PC-9 (cell line): ENCODE results near the gene PXDN. TPM values are rescaled to one million over a fixed set of nuclear protein-coding genes. Genes with fewer than 3 reads are reported as not detected.

Experiments
- BruUV-seq: library from RNA; stranded (reverse); fragments of 400-500 nt; replicated peaks from 2 replicates; lab custom pipeline; 2021; lab: Mats Ljungman, UMichigan
- CTCF ChIA-PET: fragments of 300-600 bp; sonication (Branson Sonifier 250); formaldehyde crosslinking; loops from one replicate; lab custom pipeline; 2022; ENCODE audit warnings: antibody characterized with exemption; lab: Charles Lee
- POLR2A ChIA-PET: fragments of 300-600 bp; sonication (Branson Sonifier 250); formaldehyde crosslinking; loops from one replicate; lab custom pipeline; 2022; ENCODE audit warnings: antibody characterized with exemption; ENCODE audit not compliant: unreplicated experiment; lab: Charles Lee
- DNase-seq, 2 experiments: peaks; one replicate each; pipeline versions ENCODE4 v3.0.0 to v3.0.0-alpha.2; 2015 to 2022; ENCODE audit warnings: mixed read lengths in 1 of 2
- H2AFZ ChIP-seq: fragments of 200-600 bp; sonication (generic); 2 replicates; pipeline ENCODE4 v1.8.1; 2017; ENCODE audit warnings: antibody characterized with exemption
- H3F3A ChIP-seq: fragments of 200-600 bp; sonication (generic); 2 replicates; pipeline ENCODE4 v1.8.1; 2017; ENCODE audit warnings: antibody characterized with exemption, mild to moderate bottlenecking, low read depth; ENCODE audit not compliant: insufficient read depth
- H3K27ac ChIP-seq: fragments of 200-600 bp; sonication (generic); 2 replicates; pipeline ENCODE4 v1.6.1; 2016; ENCODE audit warnings: mixed run types
- H3K27me3 ChIP-seq: fragments of 200-600 bp; sonication (generic); 2 replicates; pipeline ENCODE4 v1.6.1; 2016; ENCODE audit warnings: low read depth, mixed run types; ENCODE audit not compliant: insufficient read depth
- H3K36me3 ChIP-seq: fragments of 200-600 bp; sonication (generic); 2 replicates; pipeline ENCODE4 v1.6.1; 2016; ENCODE audit warnings: low read depth, mixed run types
- H3K4me1 ChIP-seq: fragments of 200-600 bp; sonication (generic); replicated peaks from 2 replicates; pipeline ENCODE4 v1.6.1; 2016; ENCODE audit warnings: mixed run types; ENCODE audit not compliant: insufficient read depth
- H3K4me2 ChIP-seq: fragments of 200-600 bp; sonication (generic); 2 replicates; pipeline ENCODE4 v1.6.1; 2017; ENCODE audit warnings: mixed run types
- H3K4me3 ChIP-seq: fragments of 200-600 bp; sonication (generic); 2 replicates; pipeline ENCODE4 v1.6.1; 2016; ENCODE audit warnings: mixed run types
- H3K79me2 ChIP-seq: fragments of 200-600 bp; sonication (generic); 2 replicates; pipeline ENCODE4 v1.6.1; 2017; ENCODE audit warnings: low read depth, mixed run types
- H3K9me2 ChIP-seq: fragments of 200-600 bp; sonication (generic); 2 replicates; pipeline ENCODE4 v1.8.1; 2017; ENCODE audit warnings: mild to moderate bottlenecking; ENCODE audit not compliant: insufficient read depth
- H3K9me3 ChIP-seq: fragments of 200-600 bp; sonication (generic); 2 replicates; pipeline ENCODE4 v1.8.1; 2016; ENCODE audit warnings: low read depth; ENCODE audit not compliant: insufficient read depth
- H4K20me1 ChIP-seq: fragments of 200-600 bp; sonication (generic); 2 replicates; pipeline ENCODE4 v1.8.1; 2017; ENCODE audit not compliant: insufficient read depth
- EZH2 ChIP-seq: fragments of 200-600 bp; sonication (generic); IDR thresholded peaks from 2 replicates; pipeline ENCODE4 v1.8.0; 2017; ENCODE audit warnings: antibody characterized with exemption, low read depth
- intact Hi-C: fragments of 100-400 bp; cut with micrococcal nuclease; formaldehyde crosslinking; loops from one replicate; pipeline ENCODE4 v1.10.0; 2022; ENCODE audit not compliant: unreplicated experiment
- total RNA-seq: library from RNA; stranded (reverse); gene quantifications from 2 replicates; pipeline ENCODE4 v1.2.3, GENCODE V29; 2021
- TF ChIP-seq, protein P1 (sequence below): fragments of 200-600 bp; sonication (generic); conservative IDR thresholded peaks from 2 replicates; pipeline ENCODE4 v1.6.1; 2017; ENCODE audit warnings: mixed run types, antibody characterized with exemption, mild to moderate bottlenecking, moderate library complexity

The PXDN gene
- total RNA-seq, 1 experiment from 2014 or later = 91.1 TPM

DNA sequence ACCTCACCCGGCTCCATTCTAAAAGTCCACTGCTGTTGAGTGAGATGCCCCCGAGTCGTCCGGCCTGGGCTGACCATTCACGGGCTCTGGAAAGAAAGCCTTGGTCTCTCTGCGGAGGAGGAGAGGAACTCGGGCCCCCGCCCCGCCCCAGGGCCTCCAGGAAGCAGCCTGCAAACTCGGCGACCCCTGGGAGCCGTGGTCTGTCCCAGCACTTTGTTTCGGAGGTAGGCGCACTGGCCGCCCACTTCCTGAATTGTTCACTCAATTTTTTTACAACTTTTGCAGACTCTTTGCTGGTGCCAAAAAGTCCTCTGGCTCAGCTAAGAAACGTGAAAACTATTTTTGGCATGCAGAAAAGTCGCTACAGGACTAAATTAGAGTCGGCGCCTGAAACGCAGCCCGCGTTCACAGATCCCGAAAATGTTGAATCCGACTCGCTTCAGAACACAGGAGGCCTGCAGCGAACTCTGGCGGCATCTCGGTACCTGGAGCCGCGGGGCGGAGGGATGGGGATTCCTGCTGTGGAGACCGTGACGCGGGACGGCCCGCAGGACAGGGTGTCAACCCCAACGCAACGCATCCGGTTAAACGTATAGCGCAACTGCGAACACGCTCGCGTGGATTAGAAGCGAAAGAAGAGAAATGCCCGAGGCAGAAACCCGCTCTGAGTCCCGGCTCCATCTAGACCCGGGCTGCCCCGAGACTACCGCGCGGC is 1.5 kb downstream of the PXDN start:
- Histone ChIP-seq H3K27me3 (peaks cover 10% of the 10 kb centered on the region; the same call in 1 of the 2 replicates), H3K4me2 (peak overlapping the region; percentile 72), H3K27ac (peak overlapping the region; percentile 66), H3K9me2 (no peaks in the 10 kb centered on the region), H3K9me3 (no peaks in the 10 kb centered on the region), H4K20me1 (0 out of 2 replicates have a peak, but pooled peaks cover 5% of the 10 kb centered on the region), H3K4me1 (peaks cover 13% of the 10 kb centered on the region), H3F3A (no peaks in the 10 kb centered on the region), H3K79me2 (peaks cover 57% of the 10 kb centered on the region), H3K4me3 (peak overlapping the region; percentile 64), H3K36me3 (no peaks in the 10 kb centered on the region), H2AFZ (peak overlapping the region; percentile 50; the same call in 1 of the 2 replicates)
- ChIA-PET CTCF (interaction anchor here (0.6 kb wide), 1 partner anchor 1067 kb away, joined by 3 read pairs; no protein-coding TSS in a partner anchor), POLR2A (no interaction called here)
- peak; percentile 77 for DNase-seq
- TF ChIP-seq, protein P1, sequence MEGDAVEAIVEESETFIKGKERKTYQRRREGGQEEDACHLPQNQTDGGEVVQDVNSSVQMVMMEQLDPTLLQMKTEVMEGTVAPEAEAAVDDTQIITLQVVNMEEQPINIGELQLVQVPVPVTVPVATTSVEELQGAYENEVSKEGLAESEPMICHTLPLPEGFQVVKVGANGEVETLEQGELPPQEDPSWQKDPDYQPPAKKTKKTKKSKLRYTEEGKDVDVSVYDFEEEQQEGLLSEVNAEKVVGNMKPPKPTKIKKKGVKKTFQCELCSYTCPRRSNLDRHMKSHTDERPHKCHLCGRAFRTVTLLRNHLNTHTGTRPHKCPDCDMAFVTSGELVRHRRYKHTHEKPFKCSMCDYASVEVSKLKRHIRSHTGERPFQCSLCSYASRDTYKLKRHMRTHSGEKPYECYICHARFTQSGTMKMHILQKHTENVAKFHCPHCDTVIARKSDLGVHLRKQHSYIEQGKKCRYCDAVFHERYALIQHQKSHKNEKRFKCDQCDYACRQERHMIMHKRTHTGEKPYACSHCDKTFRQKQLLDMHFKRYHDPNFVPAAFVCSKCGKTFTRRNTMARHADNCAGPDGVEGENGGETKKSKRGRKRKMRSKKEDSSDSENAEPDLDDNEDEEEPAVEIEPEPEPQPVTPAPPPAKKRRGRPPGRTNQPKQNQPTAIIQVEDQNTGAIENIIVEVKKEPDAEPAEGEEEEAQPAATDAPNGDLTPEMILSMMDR = peak; percentile 48
- no peak for TF ChIP-seq EZH2
- no TSS peak for BruUV-seq
- intact Hi-C loops = loop anchor here (2.0 to 5.0 kb wide), 4 partner anchors 56 to 188 kb away; no protein-coding TSS in a partner anchor

GRCh38 chr2:1742301-1742680 is 2.0 kb downstream of the PXDN start:
- ChIA-PET POLR2A (no interaction called here), CTCF (interaction anchor here (0.6 kb wide), 1 partner anchor 1066 kb away, joined by 3 read pairs; no protein-coding TSS in a partner anchor)
- H3K9me2 ChIP-seq = no peaks in the 10 kb centered on the region
- peak overlapping the region; percentile 64 for H3K4me3 ChIP-seq
- peaks cover 13% of the 10 kb centered on the region for H3K4me1 ChIP-seq
- no peak overlapping the region for H2AFZ ChIP-seq
- H3K27me3 ChIP-seq = peaks cover 10% of the 10 kb centered on the region; the same call in 1 of the 2 replicates
- intact Hi-C loops = loop anchor here (2.0 to 5.0 kb wide), 4 partner anchors 55 to 187 kb away; no protein-coding TSS in a partner anchor
- peak overlapping the region; percentile 66; the same call in 1 of the 2 replicates for H3K27ac ChIP-seq
- 0 out of 2 replicates have a peak, but pooled peaks cover 5% of the 10 kb centered on the region for H4K20me1 ChIP-seq
- peak overlapping the region; percentile 72 for H3K4me2 ChIP-seq
- H3K9me3 ChIP-seq = no peaks in the 10 kb centered on the region
- H3F3A ChIP-seq = no peaks in the 10 kb centered on the region
- no peak for DNase-seq
- peaks cover 62% of the 10 kb centered on the region for H3K79me2 ChIP-seq
- TSS peak; percentile 29 for BruUV-seq
- TF ChIP-seq EZH2 = no peak
- TF ChIP-seq, protein P1 = no peak
- no peaks in the 10 kb centered on the region for H3K36me3 ChIP-seq

GRCh38 chr2:1741851-1742250 is 2.5 kb downstream of the PXDN start:
- CTCF ChIA-PET = no interaction called here
- Histone ChIP-seq H3K9me3 (no peaks in the 10 kb centered on the region), H3F3A (no peaks in the 10 kb centered on the region), H3K36me3 (no peaks in the 10 kb centered on the region), H3K27ac (no peak overlapping the region), H3K79me2 (peaks cover 62% of the 10 kb centered on the region), H3K27me3 (peaks cover 10% of the 10 kb centered on the region; the same call in 1 of the 2 replicates), H3K9me2 (no peaks in the 10 kb centered on the region), H4K20me1 (0 out of 2 replicates have a peak, but pooled peaks cover 5% of the 10 kb centered on the region), H3K4me3 (peak overlapping the region; percentile 64; the same call in 1 of the 2 replicates), H2AFZ (no peak overlapping the region), H3K4me1 (peaks cover 13% of the 10 kb centered on the region), H3K4me2 (peak overlapping the region; percentile 72)
- POLR2A ChIA-PET = no interaction called here
- TF ChIP-seq, protein P1 = no peak
- TF ChIP-seq EZH2 = no peak
- BruUV-seq = no TSS peak
- intact Hi-C loops = loop anchor here (2.0 to 5.0 kb wide), 4 partner anchors 55 to 187 kb away; no protein-coding TSS in a partner anchor
- DNase-seq = no peak
